ENCODE measurements around the gene NAV3. TPM values are rescaled to one million over a fixed set of nuclear protein-coding genes. Genes with fewer than 3 reads are reported as not detected.

Gene NAV3
- total and polyA plus RNA-seq, 5 experiments from 2014 or later = not detected

DNA sequence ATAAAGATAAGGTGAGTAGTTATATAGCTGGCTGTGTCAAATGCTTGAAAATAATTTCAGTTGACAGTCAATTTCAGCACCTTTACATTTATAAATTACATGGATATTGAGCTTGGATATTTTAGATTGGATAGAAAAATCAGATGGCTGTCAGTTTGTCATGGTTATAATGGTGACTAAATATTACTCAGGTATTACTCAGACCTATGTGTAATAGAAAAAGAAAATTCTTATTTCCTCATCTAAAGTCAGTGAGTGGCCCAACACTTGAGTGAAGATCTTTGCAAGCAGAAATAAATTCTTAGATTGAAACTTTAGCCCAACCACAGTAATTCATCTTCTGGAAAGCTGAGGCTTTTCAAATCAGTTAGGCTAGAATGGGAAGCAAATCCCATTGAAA, 354.4 kb downstream of the NAV3 start:
- no peak overlapping the region for H3K4me3 Mint-ChIP-seq
- no peak overlapping the region for H3K27ac Mint-ChIP-seq
- H3K27me3 Mint-ChIP-seq = no peaks in the 10 kb centered on the region
- DNase-seq = no peak
- H3K4me1 Mint-ChIP-seq = no peaks in the 10 kb centered on the region
- peaks cover 0 to 8% (median 4%) of the 10 kb centered on the region in 9 donors for H3K9me3 Mint-ChIP-seq
- peaks cover 0 to 1% (median 0%) of the 10 kb centered on the region in 3 donors for H3K36me3 Mint-ChIP-seq
- no peak for ATAC-seq
- POLR2A ChIA-PET = no interaction called here

DNA sequence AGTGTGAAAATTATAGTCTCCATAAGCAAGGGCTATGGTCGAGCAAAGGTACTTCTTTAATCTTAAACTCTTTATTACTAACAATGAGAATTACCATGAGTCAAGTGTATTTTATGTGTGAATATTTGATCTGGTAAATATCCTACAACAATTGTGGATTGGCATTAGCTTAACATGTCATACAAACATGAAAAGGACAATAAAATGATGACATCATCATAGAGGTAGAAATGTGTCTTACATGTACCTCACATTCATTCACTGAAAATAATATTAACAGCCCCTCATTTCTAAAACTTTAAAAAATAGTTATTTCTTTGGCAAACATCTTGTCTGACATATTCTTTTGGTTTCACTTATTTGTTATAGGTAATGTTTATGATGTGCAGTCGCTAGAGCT, 355.0 kb downstream of the NAV3 start:
- DNase-seq = no peak
- POLR2A ChIA-PET = no interaction called here
- Mint-ChIP-seq H3K4me1 (no peaks in the 10 kb centered on the region), H3K4me3 (no peak overlapping the region), H3K9me3 (peaks cover 0 to 8% (median 4%) of the 10 kb centered on the region in 9 donors), H3K27ac (no peak overlapping the region), H3K27me3 (no peaks in the 10 kb centered on the region), H3K36me3 (peaks cover 0 to 1% (median 0%) of the 10 kb centered on the region in 3 donors)
- no peak for ATAC-seq

DNA sequence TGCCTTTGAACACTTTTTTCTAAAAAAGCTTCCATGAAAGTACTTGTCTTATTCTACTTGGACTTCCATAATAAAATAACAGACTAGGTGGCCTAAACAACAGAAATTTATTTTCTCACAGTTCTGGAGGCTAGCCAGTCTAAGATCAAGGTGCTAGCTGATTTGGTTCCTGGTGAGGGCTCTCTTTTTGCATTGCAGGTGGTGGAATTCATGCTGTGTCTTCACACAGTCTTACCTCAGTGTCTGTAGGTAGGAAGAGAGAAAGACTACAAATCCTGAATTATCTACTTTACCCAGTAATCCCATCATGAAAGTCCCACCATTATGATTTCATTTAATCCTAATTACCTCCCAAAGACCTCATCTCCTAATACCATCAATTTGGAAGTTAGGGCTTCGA, 356.0 kb downstream of the NAV3 start:
- Mint-ChIP-seq H3K36me3 (peaks cover 0 to 1% (median 0%) of the 10 kb centered on the region in 3 donors), H3K27ac (no peak overlapping the region), H3K4me1 (no peaks in the 10 kb centered on the region), H3K9me3 (peaks cover 0 to 9% (median 4%) of the 10 kb centered on the region in 9 donors), H3K27me3 (no peaks in the 10 kb centered on the region), H3K4me3 (no peak overlapping the region)
- no peak for ATAC-seq
- DNase-seq = no peak
- POLR2A ChIA-PET = no interaction called here

DNA sequence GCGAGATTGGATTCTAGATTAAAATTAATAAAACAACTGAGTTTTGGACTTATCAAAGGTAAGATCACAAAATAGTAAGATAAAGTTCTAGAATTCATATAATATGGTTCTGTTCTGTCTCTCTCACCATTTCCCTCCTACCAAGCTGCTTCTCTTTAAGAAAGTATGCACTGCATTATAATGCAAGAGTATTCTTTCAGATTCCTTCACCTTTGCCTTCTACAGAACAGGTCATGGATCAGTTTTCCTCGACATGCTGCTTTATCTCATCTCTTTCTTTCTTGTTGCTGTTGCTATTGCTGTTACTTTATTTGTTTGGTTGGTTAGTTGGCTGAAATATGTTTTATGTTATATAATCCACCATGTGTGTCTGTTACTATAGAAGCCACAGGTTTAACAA, 357.0 kb downstream of the NAV3 start:
- Mint-ChIP-seq H3K4me1 (no peaks in the 10 kb centered on the region), H3K36me3 (peaks cover 0 to 1% (median 0%) of the 10 kb centered on the region in 3 donors), H3K27ac (no peak overlapping the region), H3K27me3 (no peaks in the 10 kb centered on the region), H3K4me3 (no peak overlapping the region), H3K9me3 (peaks cover 0 to 10% (median 5%) of the 10 kb centered on the region in 9 donors)
- ATAC-seq = no peak
- POLR2A ChIA-PET = no interaction called here
- DNase-seq = no peak

DNA sequence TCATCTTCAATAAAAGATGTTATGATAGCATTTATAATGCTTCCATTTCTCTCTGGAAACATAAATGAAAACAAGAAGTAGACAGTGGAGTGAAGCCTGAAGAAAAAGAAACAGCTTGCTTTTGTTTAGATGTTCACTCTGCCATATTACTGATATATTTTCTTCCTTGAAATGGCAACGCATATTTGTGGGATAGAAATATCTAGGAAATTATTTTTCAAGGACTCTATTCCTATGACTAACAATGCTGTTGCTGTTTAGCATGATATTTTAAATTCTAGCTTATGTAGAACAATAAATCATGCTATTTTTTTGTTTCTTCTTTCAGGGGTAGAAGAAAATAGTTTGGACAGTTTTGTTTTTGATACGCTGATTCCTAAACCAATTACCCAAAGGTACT, 359.0 kb downstream of the NAV3 start:
- DNase-seq (no peak), ATAC-seq (no peak)
- H3K27ac Mint-ChIP-seq = no peak overlapping the region
- H3K36me3 Mint-ChIP-seq = peaks cover 0 to 1% (median 0%) of the 10 kb centered on the region in 3 donors
- peaks cover 0 to 16% (median 7%) of the 10 kb centered on the region in 9 donors for H3K9me3 Mint-ChIP-seq
- no peak overlapping the region for H3K4me3 Mint-ChIP-seq
- H3K4me1 Mint-ChIP-seq = no peaks in the 10 kb centered on the region
- no peaks in the 10 kb centered on the region for H3K27me3 Mint-ChIP-seq
- POLR2A ChIA-PET = no interaction called here

DNA sequence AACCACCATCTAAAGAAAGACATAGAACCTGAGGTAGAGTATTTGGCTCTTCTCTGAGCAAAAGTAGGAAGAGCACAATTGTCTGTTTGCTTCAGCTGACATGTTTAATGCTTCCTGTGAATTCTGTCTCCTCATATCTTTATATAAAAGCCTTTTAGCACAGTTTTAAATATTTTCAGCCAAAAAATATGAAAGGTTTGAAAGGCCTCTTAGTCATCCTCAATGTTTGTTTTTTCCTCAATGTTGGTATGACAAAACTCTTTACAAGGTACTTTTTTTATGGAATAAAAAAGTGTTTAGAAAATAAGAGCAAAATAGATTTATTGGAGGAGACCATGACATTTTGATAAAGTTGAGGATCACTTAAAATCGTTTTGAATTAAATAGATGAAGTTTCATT, 360.9 kb downstream of the NAV3 start:
- peaks cover 0 to 25% (median 7%) of the 10 kb centered on the region in 9 donors for H3K9me3 Mint-ChIP-seq
- DNase-seq = no peak
- H3K27me3 Mint-ChIP-seq = no peaks in the 10 kb centered on the region
- no peak overlapping the region for H3K27ac Mint-ChIP-seq
- H3K4me1 Mint-ChIP-seq = no peaks in the 10 kb centered on the region
- H3K36me3 Mint-ChIP-seq = peaks cover 0 to 1% (median 0%) of the 10 kb centered on the region in 3 donors
- POLR2A ChIA-PET = no interaction called here
- no peak overlapping the region for H3K4me3 Mint-ChIP-seq
- ATAC-seq = no peak

DNA sequence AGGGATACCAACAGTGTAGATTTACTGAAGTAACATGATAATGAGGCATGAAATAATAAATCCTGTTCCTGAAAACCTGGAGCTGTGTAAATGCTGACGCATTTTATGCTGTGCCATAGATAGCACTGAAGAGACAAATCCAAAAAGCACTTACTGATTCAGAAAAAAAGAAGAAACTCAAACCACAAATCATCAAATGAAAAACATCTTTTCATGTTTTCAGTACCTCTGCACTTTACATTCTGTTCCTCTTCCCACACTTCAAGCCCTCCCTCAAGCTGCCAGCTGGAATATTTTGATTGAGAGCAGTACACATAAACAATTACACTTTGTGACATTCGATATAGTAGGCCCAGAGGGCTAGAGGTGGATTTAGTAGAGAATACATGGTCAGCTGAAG, 362.3 kb downstream of the NAV3 start:
- H3K27me3 Mint-ChIP-seq = no peaks in the 10 kb centered on the region
- no peaks in the 10 kb centered on the region for H3K36me3 Mint-ChIP-seq
- no peaks in the 10 kb centered on the region for H3K4me1 Mint-ChIP-seq
- H3K27ac Mint-ChIP-seq = no peak overlapping the region
- POLR2A ChIA-PET = no interaction called here
- H3K9me3 Mint-ChIP-seq = peaks cover 0 to 25% (median 7%) of the 10 kb centered on the region in 9 donors
- DNase-seq = no peak
- no peak overlapping the region for H3K4me3 Mint-ChIP-seq
- no peak for ATAC-seq

DNA sequence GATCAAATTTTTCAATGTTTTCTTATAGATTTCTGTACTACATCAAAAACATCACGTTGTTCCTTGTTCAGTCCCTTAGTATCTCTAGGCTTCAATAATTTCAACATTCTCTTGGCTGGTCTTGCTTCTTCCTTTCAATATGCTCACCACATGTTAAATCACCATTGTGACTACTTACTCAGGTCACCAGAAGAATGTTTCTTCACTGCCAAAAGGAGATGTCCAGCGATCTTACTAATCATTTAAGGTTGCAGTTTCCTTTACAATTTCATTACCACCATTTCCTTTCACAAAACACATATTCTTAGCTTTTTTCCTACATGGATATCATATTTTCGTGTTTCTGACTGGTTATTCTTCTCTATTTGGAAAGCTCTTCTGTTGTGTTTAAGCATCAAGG, 363.8 kb downstream of the NAV3 start:
- Mint-ChIP-seq H3K4me1 (no peaks in the 10 kb centered on the region), H3K36me3 (no peaks in the 10 kb centered on the region), H3K27me3 (no peaks in the 10 kb centered on the region), H3K27ac (no peak overlapping the region), H3K4me3 (no peak overlapping the region), H3K9me3 (peaks cover 0 to 25% (median 6%) of the 10 kb centered on the region in 9 donors)
- POLR2A ChIA-PET = no interaction called here
- DNase-seq (no peak), ATAC-seq (no peak)

DNA sequence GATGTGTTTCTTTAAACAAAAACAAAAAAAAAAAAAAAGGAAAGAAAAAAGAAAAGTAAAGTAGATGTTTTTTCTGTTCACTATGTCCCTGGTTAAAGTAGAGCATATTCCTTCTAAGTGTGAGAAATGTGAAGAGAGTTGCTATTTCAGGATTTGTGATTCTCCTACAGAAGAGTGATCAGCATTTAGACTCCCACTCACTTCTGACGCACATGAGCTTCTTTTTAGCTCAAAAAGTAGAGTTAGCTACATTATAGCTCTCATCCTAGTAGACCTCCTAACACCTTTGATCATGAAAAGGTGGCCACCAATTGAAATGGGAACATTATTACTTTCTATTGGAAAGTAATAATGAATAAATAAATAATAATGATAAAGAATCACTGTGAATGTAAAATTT, 368.2 kb downstream of the NAV3 start:
- POLR2A ChIA-PET = no interaction called here
- Mint-ChIP-seq H3K27ac (no peak overlapping the region), H3K9me3 (peaks cover 0 to 20% (median 4%) of the 10 kb centered on the region in 9 donors), H3K4me3 (no peak overlapping the region), H3K27me3 (no peaks in the 10 kb centered on the region), H3K36me3 (no peaks in the 10 kb centered on the region), H3K4me1 (no peaks in the 10 kb centered on the region)
- ATAC-seq (no peak), DNase-seq (no peak)

DNA sequence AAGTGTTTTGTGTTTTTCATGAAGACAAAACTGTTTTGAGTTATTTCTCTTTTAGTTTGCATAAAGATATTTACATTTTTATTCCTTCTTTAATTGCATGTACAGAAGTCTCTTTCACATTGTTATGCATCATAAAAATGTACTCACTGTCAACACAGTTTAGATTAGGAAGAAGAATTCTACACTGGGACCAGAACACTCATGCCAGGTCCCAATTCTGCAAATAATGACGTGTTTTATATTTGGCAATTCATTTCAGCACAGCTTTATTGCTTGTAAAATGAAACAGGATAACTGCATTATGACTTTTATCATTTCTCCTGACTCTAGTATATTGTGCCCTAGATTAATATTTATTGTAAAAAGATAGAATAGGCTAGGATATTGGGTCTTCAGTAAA, 369.2 kb downstream of the NAV3 start:
- H3K36me3 Mint-ChIP-seq = no peaks in the 10 kb centered on the region
- peaks cover 0 to 10% (median 2%) of the 10 kb centered on the region in 9 donors for H3K9me3 Mint-ChIP-seq
- ATAC-seq (no peak), DNase-seq (no peak)
- H3K4me1 Mint-ChIP-seq = no peaks in the 10 kb centered on the region
- H3K27me3 Mint-ChIP-seq = no peaks in the 10 kb centered on the region
- H3K27ac Mint-ChIP-seq = no peak overlapping the region
- no peak overlapping the region for H3K4me3 Mint-ChIP-seq
- POLR2A ChIA-PET = no interaction called here

DNA sequence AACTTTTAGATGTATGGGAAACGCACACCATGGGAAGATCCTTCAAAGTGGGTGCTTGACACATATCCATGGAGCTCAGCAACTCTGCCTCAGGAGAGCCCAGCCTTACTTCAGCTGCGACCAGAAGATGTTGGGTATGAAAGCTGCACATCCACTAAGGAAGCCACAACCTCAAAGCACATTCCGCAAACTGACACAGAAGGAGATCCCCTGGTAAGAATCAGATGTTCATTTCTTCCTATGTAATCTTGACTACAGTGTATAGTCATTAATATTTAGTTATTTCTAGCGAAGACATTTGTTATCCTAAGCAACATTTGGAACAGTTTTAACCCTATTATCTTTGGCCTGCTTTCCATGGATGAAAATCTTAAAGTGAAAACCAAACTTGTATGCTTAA, 374.2 kb downstream of the NAV3 start:
- Mint-ChIP-seq H3K4me1 (no peaks in the 10 kb centered on the region), H3K27ac (no peak overlapping the region), H3K27me3 (no peaks in the 10 kb centered on the region), H3K9me3 (peaks cover 0 to 10% (median 2%) of the 10 kb centered on the region in 9 donors), H3K4me3 (no peak overlapping the region), H3K36me3 (no peaks in the 10 kb centered on the region)
- DNase-seq (no peak), ATAC-seq (no peak)
- POLR2A ChIA-PET = no interaction called here

DNA sequence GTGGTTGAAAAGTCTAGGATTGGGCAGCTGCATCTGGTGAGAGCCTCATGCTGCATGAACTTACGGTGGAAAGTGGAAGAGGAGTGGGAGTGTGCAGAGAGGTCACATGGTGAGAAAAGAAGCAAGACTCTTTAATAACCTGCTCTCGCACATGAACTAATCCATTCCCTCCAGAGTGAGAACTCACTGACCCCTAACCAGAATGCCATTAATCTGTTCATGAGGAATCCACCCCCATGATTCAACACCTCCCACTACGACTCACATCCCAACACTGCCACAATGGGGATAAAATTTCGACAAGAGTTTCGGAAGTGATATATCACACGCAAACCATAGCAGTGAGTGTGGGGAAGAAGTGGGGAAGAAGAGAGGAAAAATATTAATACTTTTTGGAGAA, 377.4 kb downstream of the NAV3 start:
- Mint-ChIP-seq H3K36me3 (no peaks in the 10 kb centered on the region), H3K27me3 (no peaks in the 10 kb centered on the region), H3K4me1 (no peaks in the 10 kb centered on the region), H3K27ac (no peak overlapping the region), H3K4me3 (no peak overlapping the region), H3K9me3 (peaks cover 0 to 8% (median 0%) of the 10 kb centered on the region in 9 donors)
- DNase-seq (no peak), ATAC-seq (no peak)
- POLR2A ChIA-PET = no interaction called here

DNA sequence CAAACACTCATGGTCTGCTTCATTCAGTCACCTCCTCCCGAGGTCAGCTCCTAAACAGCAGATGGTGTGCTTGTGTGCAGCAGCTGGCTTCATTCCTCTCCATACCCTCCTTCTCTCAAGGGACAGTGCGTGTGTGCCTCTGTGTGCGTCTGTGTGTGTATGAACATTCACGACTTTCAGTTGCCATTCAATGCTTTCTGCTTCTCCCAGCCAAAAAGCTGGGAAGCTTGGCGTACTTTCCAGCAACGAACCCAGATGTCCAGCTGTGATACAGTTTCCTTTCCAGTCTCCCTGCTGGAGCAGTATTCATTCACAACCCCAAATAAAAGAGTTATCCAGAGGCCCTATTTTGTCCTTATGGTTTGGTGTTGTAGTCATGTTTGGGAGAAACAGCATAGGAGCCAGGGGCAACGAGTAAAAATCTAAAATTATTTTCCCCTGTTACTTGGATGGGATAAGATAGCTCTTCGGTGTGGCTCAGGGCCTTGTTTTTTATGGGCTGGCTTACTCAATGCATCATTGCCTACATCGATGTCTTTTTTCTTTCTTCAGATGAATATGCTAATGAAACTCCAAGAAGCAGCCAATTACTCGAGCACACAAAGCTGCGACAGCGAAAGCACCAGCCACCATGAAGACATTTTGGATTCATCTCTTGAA, 379.3 kb downstream of the NAV3 start:
- POLR2A ChIA-PET = no interaction called here
- H3K27ac Mint-ChIP-seq = no peak overlapping the region
- ATAC-seq (no peak), DNase-seq (no peak)
- H3K4me3 Mint-ChIP-seq = no peak overlapping the region
- H3K27me3 Mint-ChIP-seq = no peaks in the 10 kb centered on the region
- H3K9me3 Mint-ChIP-seq = peaks cover 0 to 8% (median 0%) of the 10 kb centered on the region in 9 donors
- H3K4me1 Mint-ChIP-seq = no peaks in the 10 kb centered on the region
- no peaks in the 10 kb centered on the region for H3K36me3 Mint-ChIP-seq

DNA sequence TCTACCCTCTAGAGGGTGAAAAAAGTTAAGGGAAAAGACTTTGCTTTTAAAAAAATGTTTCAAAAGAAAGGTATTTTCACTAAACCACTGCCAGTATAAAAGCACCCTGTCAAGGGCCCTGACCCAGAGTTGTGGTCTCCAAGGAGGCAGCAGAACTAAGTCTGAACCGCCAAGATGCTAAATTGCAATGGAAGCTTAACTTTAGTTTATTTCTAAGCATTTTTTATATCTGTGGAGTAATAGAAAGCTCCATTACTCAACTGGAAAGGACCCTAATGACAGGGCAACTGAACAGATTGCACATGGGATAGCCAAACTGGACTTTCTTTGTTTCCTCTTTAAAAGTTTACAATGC, 379.8 kb downstream of the NAV3 start:
- peaks cover 0 to 8% (median 0%) of the 10 kb centered on the region in 9 donors for H3K9me3 Mint-ChIP-seq
- no peak for ATAC-seq

More for the DNA sequence above, 379.8 kb downstream of the NAV3 start:
- DNase-seq = no peak
- H3K4me3 Mint-ChIP-seq = no peak overlapping the region
- H3K27me3 Mint-ChIP-seq = no peaks in the 10 kb centered on the region
- H3K27ac Mint-ChIP-seq = no peak overlapping the region
- no peaks in the 10 kb centered on the region for H3K4me1 Mint-ChIP-seq
- H3K36me3 Mint-ChIP-seq = no peaks in the 10 kb centered on the region
- POLR2A ChIA-PET = no interaction called here

Data from naive thymus-derived CD8-positive, alpha-beta T cell (primary cell).